ENCODE results near the gene ISCU. TPM values are rescaled to one million over a fixed set of nuclear protein-coding genes. Genes with fewer than 3 reads are reported as not detected.

The ISCU gene
- total RNA-seq, 2 donors from 2014 or later = 63.1 to 66.0 TPM

- H3K36me3 ChIP-seq (ENCODE audit: control insufficient read depth, insufficient read depth, low read length) = no peaks in the 10 kb centered on the region
- H3K4me3 ChIP-seq (ENCODE audit: low read length) = no peak overlapping the region
- no peak for DNase-seq
- Mint-ChIP-seq H3K4me1 (no peaks in the 10 kb centered on the region), H3K9me3 (no peaks in the 10 kb centered on the region), H3K27me3 (ENCODE audit: insufficient read depth) (peaks cover 6% of the 10 kb centered on the region), H3K4me3 (no peak overlapping the region), H3K27ac (no peak overlapping the region), H3K36me3 (ENCODE audit: low read depth) (no peaks in the 10 kb centered on the region)
- no peak for TF ChIP-seq CTCF (conservative IDR thresholded peaks at IDR 0.05)
- 93 to 100% methylated on average over 2 to 3 of the region's 3 CpGs for WGBS, 2 experiments (ENCODE audit: insufficient coverage in 1 of 2, insufficient read length in 1 of 2)
- H3K27me3 ChIP-seq (ENCODE audit: control insufficient read depth, insufficient read depth, low read length, poor library complexity, severe bottlenecking) = no peaks in the 10 kb centered on the region
- H3K27ac ChIP-seq (ENCODE audit: low read depth, low read length) = no peak overlapping the region
- no peaks in the 10 kb centered on the region for H3K9me3 ChIP-seq (ENCODE audit: control insufficient read depth, low read length)
- H3K9ac ChIP-seq (ENCODE audit: extremely low read depth, low read length, poor library complexity, severe bottlenecking) = no peak overlapping the region
- H3K4me1 ChIP-seq (ENCODE audit: control insufficient read depth, insufficient read depth, low read length) = no peaks in the 10 kb centered on the region
Measured at GRCh38 chr12:108578813-108579212, 16.4 kb downstream of the ISCU start.

- Histone ChIP-seq H3K27me3 (ENCODE audit: control insufficient read depth, insufficient read depth, low read length, poor library complexity, severe bottlenecking) (no peaks in the 10 kb centered on the region), H3K9ac (ENCODE audit: extremely low read depth, low read length, poor library complexity, severe bottlenecking) (no peak overlapping the region), H3K27ac (ENCODE audit: low read depth, low read length) (no peak overlapping the region), H3K36me3 (ENCODE audit: control insufficient read depth, insufficient read depth, low read length) (no peaks in the 10 kb centered on the region), H3K4me3 (ENCODE audit: low read length) (no peak overlapping the region), H3K9me3 (ENCODE audit: control insufficient read depth, low read length) (no peaks in the 10 kb centered on the region), H3K4me1 (ENCODE audit: control insufficient read depth, insufficient read depth, low read length) (no peaks in the 10 kb centered on the region)
- 20 to 61% methylated on average over 2 to 3 of the region's 3 CpGs for WGBS, 2 experiments (ENCODE audit: insufficient coverage in 1 of 2, insufficient read length in 1 of 2)
- no peak overlapping the region for H3K27ac Mint-ChIP-seq
- DNase-seq = no peak
- no peaks in the 10 kb centered on the region for H3K9me3 Mint-ChIP-seq
- H3K36me3 Mint-ChIP-seq (ENCODE audit: low read depth) = no peaks in the 10 kb centered on the region
- no peaks in the 10 kb centered on the region for H3K4me1 Mint-ChIP-seq
- TF ChIP-seq CTCF (conservative IDR thresholded peaks at IDR 0.05) = no peak
- H3K27me3 Mint-ChIP-seq (ENCODE audit: insufficient read depth) = no peaks in the 10 kb centered on the region
- no peak overlapping the region for H3K4me3 Mint-ChIP-seq
Measured at GRCh38 chr12:108580531-108580930, 18.1 kb downstream of the ISCU start.

GRCh38 chr12:108581311-108582227 lies 19.2 kb downstream of the ISCU start:
- DNase-seq = no peak
- Histone ChIP-seq H3K9ac (ENCODE audit: extremely low read depth, low read length, poor library complexity, severe bottlenecking) (no peak overlapping the region), H3K4me1 (ENCODE audit: control insufficient read depth, insufficient read depth, low read length) (no peaks in the 10 kb centered on the region), H3K4me3 (ENCODE audit: low read length) (no peak overlapping the region), H3K27ac (ENCODE audit: low read depth, low read length) (no peak overlapping the region), H3K9me3 (ENCODE audit: control insufficient read depth, low read length) (no peaks in the 10 kb centered on the region), H3K27me3 (ENCODE audit: control insufficient read depth, insufficient read depth, low read length, poor library complexity, severe bottlenecking) (no peaks in the 10 kb centered on the region), H3K36me3 (ENCODE audit: control insufficient read depth, insufficient read depth, low read length) (no peaks in the 10 kb centered on the region)
- H3K4me3 Mint-ChIP-seq = no peak overlapping the region
- no peak for TF ChIP-seq CTCF (conservative IDR thresholded peaks at IDR 0.05)
- no peak overlapping the region for H3K27ac Mint-ChIP-seq
- 92 to 96% methylated on average over 26 to 33 of the region's 33 CpGs for WGBS, 2 experiments (ENCODE audit: insufficient coverage in 1 of 2, insufficient read length in 1 of 2)
- no peaks in the 10 kb centered on the region for H3K36me3 Mint-ChIP-seq (ENCODE audit: low read depth)
- no peaks in the 10 kb centered on the region for H3K9me3 Mint-ChIP-seq
- no peaks in the 10 kb centered on the region for H3K4me1 Mint-ChIP-seq
- H3K27me3 Mint-ChIP-seq (ENCODE audit: insufficient read depth) = no peaks in the 10 kb centered on the region

All from endodermal cell (in vitro differentiated cells).